Memory B cell (primary cell): ENCODE data around the gene KCTD5.

ENCODE experiments used
- ATAC-seq: fragments of 150-1000 bp; cut with Tn5 transposase; 2 replicates; pipeline ENCODE4 v1.10.0; 2021; ENCODE audit warnings: low read depth, mild to moderate bottlenecking, moderate library complexity
- DNase-seq, 2 donors: peaks; one replicate each; pipeline ENCODE4 v3.0.0; 2022; ENCODE audit warnings: low spot score in 2 of 2
- H3K27ac Mint-ChIP-seq: one replicate; pipeline ENCODE4 v1.8.0; 2022; ENCODE audit warnings: mild to moderate bottlenecking, moderate library complexity, mixed read lengths
- H3K27me3 Mint-ChIP-seq: one replicate; pipeline ENCODE4 v1.8.0; 2022; ENCODE audit warnings: mixed read lengths
- H3K36me3 Mint-ChIP-seq: one replicate; pipeline ENCODE4 v1.8.0; 2022; ENCODE audit warnings: mild to moderate bottlenecking, mixed read lengths
- H3K4me1 Mint-ChIP-seq: one replicate; pipeline ENCODE4 v1.8.0; 2022; ENCODE audit warnings: mixed read lengths
- H3K4me3 Mint-ChIP-seq: one replicate; pipeline ENCODE4 v1.8.0; 2022; ENCODE audit warnings: mild to moderate bottlenecking, moderate library complexity, mixed read lengths
- H3K9me3 Mint-ChIP-seq: one replicate; pipeline ENCODE4 v1.8.0; 2022; ENCODE audit warnings: mixed read lengths

KCTD5 gene

DNA sequence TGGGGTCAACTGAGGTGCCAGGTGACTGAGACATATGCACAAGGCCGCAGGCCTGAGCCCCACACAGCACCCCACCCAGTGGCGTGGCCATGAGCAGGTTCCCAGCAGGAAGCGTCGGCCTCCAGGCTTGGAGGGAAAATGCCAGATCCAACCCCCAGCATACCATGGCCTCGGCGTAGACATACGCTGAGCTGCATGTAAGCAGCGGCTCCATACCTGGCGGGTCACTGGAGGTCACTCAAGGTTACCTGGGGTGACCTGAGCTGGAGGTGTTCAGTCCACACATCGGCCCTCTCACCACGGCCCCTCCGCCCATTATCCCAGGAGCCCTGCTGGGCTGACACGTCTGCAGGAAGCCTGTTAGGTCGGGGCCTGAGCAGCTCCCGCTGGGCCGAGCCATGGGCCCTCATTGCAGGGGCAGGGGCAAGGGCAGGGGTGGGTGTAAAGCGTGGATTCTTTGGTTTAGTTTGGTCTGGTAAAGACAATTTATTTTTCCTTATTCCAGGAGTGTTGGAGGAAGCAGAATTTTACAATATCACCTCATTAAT lies 15.2 kb downstream of the KCTD5 start:
- ATAC-seq (no peak), DNase-seq (no peak)
- Mint-ChIP-seq H3K36me3 (peaks cover 22% of the 10 kb centered on the region), H3K9me3 (no peaks in the 10 kb centered on the region), H3K4me1 (peaks cover 3% of the 10 kb centered on the region), H3K27ac (no peak overlapping the region), H3K27me3 (no peaks in the 10 kb centered on the region), H3K4me3 (no peak overlapping the region)

GRCh38 chr16:2698103-2698870 lies 16.0 kb downstream of the KCTD5 start:
- Mint-ChIP-seq H3K9me3 (no peaks in the 10 kb centered on the region), H3K4me1 (peaks cover 3% of the 10 kb centered on the region), H3K27ac (no peak overlapping the region), H3K36me3 (peaks cover 22% of the 10 kb centered on the region), H3K4me3 (no peak overlapping the region), H3K27me3 (no peaks in the 10 kb centered on the region)
- DNase-seq, result no peak
- ATAC-seq, result no peak

GRCh38 chr16:2698965-2699750 lies 16.8 kb downstream of the KCTD5 start:
- no peak for ATAC-seq
- no peak for DNase-seq
- Mint-ChIP-seq H3K9me3 (no peaks in the 10 kb centered on the region), H3K27me3 (no peaks in the 10 kb centered on the region), H3K4me3 (no peak overlapping the region), H3K4me1 (no peaks in the 10 kb centered on the region), H3K27ac (no peak overlapping the region), H3K36me3 (peaks cover 22% of the 10 kb centered on the region)

DNA sequence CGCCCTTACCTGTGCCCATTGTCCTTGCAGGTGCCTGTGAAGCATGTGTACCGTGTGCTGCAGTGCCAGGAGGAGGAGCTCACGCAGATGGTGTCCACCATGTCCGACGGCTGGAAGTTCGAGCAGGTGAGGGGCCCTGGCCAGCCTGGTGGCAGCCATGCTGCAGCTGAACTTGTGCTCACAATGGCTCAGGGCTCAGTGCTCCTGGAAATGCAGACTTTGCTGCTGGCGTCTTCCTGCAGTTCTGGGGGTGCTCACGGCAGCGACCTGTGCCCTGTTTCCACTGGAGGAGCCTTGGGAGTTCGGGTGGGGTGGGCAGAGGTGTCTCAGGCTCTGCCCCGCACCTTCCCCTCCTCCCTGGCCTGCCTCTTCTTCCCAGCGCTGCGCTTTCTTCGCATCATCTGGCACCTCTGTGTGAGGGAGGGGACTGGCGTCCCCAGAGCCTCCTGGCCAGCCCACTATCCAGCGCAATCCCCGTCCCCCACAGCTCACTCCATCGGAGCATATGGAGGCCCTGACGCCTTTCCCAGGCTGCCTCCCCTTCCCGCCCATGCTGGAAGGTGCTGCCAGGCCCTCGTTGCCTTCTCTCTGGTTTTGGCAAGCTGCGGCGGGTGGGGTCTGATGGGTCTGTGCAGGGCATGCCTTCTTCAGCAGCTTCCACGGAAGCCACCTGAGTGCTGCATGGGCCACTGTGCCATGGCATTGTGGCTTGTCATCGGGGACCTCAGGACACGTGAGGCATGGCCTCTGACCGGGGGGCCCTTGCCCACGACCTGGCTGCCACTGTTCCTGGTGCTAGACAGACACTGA lies 17.7 kb downstream of the KCTD5 start:
- no peaks in the 10 kb centered on the region for H3K9me3 Mint-ChIP-seq
- H3K27me3 Mint-ChIP-seq, result no peaks in the 10 kb centered on the region
- DNase-seq (no peak), ATAC-seq (no peak)
- no peak overlapping the region for H3K27ac Mint-ChIP-seq
- H3K36me3 Mint-ChIP-seq, result peaks cover 22% of the 10 kb centered on the region
- H3K4me3 Mint-ChIP-seq, result no peak overlapping the region
- H3K4me1 Mint-ChIP-seq, result no peaks in the 10 kb centered on the region

GRCh38 chr16:2700786-2701185 lies 18.5 kb downstream of the KCTD5 start:
- H3K27ac Mint-ChIP-seq, result no peak overlapping the region
- no peaks in the 10 kb centered on the region for H3K27me3 Mint-ChIP-seq
- no peaks in the 10 kb centered on the region for H3K9me3 Mint-ChIP-seq
- DNase-seq, result no peak
- no peak for ATAC-seq
- no peaks in the 10 kb centered on the region for H3K4me1 Mint-ChIP-seq
- H3K36me3 Mint-ChIP-seq, result peaks cover 22% of the 10 kb centered on the region
- H3K4me3 Mint-ChIP-seq, result no peak overlapping the region

GRCh38 chr16:2701272-2701671 lies 18.9 kb downstream of the KCTD5 start:
- H3K27me3 Mint-ChIP-seq, result no peaks in the 10 kb centered on the region
- no peak for DNase-seq
- no peak overlapping the region for H3K27ac Mint-ChIP-seq
- H3K4me3 Mint-ChIP-seq, result no peak overlapping the region
- H3K36me3 Mint-ChIP-seq, result peaks cover 24% of the 10 kb centered on the region
- no peak for ATAC-seq
- no peaks in the 10 kb centered on the region for H3K9me3 Mint-ChIP-seq
- no peaks in the 10 kb centered on the region for H3K4me1 Mint-ChIP-seq

DNA sequence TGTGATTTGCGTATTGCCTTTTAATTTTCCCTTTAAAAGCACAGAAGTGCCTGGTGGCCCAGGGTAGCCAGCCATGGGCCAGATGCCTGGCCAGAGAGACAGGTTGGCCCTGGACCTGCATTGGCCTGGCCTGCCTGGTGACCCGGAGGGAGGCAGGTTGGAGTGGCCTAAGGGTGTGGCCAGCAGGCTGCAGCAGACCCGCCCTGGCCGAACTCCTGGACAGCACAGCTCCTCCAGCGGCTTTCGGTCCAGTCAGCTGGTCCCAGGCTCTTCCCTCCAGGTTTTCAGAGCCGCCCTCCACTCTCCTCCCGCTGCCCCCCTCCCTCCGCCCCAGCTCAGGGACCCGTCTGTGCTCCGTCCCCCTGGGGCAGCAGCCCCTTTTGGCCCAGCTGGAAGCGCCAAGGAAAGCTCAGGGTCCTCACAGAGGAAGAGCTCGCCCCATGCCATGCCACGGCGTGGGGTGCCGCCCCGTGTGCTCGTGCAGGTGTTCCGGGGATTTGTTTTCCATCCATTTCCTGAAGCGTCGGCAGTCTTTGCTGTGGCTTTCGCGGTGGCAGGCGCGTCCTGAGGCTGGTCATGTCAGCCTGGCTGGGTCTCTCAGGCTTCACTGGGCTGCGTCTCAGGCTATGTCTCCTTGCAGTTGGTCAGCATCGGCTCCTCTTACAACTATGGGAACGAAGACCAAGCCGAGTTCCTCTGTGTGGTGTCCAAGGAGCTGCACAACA lies 19.6 kb downstream of the KCTD5 start:
- no peak for ATAC-seq
- H3K4me1 Mint-ChIP-seq, result no peaks in the 10 kb centered on the region
- no peak for DNase-seq
- no peak overlapping the region for H3K4me3 Mint-ChIP-seq
- H3K27me3 Mint-ChIP-seq, result no peaks in the 10 kb centered on the region
- no peak overlapping the region for H3K27ac Mint-ChIP-seq
- no peaks in the 10 kb centered on the region for H3K9me3 Mint-ChIP-seq
- H3K36me3 Mint-ChIP-seq, result peaks cover 23% of the 10 kb centered on the region

GRCh38 chr16:2702438-2702825 lies 20.1 kb downstream of the KCTD5 start:
- no peaks in the 10 kb centered on the region for H3K27me3 Mint-ChIP-seq
- H3K4me1 Mint-ChIP-seq, result no peaks in the 10 kb centered on the region
- H3K9me3 Mint-ChIP-seq, result no peaks in the 10 kb centered on the region
- peaks cover 20% of the 10 kb centered on the region for H3K36me3 Mint-ChIP-seq
- no peak overlapping the region for H3K4me3 Mint-ChIP-seq
- ATAC-seq (no peak), DNase-seq (no peak)
- H3K27ac Mint-ChIP-seq, result no peak overlapping the region

DNA sequence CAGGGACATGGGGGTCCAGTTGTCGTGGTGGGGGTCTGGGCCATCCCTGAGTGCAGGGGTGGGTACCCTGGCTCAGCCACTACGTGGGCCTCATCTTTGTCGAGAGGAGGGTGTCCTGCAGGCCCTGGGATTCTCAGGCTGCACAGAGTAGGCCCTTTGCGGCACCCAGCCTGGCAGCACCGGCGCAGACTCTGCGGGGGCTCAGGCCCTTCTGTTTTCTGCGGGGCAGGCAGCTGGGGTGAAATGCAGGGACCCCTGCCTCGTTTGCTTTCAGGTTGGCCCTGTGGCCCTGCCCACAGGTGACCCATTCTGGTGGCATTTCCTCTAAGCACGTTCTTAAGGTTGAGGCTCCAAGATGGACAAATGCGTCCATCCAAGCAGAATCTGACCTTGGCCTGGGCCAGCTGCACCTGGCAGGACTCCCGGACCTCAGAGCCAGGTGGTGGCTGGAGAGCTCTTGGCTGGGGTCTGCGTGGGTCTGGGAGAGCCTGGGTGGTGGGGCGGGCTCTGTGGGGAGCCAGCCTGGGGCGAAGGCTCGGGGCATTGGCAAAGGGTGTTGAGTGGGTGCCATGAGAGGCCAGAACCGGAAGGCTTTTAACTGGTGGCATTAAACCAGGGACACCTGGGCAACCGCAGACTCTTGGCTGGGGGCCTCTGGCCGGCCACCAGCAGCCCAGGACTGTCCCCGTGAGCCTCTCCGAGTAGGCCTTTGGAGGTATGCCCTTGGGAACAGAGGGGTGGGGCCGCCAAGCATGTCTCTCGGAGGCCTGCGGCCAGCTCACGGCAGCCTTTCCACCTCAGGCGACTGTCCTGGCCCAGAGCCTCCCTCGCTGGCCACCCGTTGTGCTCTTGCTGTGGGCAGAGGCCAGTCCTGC lies 20.8 kb downstream of the KCTD5 start:
- H3K36me3 Mint-ChIP-seq, result peaks cover 17% of the 10 kb centered on the region
- no peaks in the 10 kb centered on the region for H3K9me3 Mint-ChIP-seq
- no peak for DNase-seq
- no peak for ATAC-seq
- no peaks in the 10 kb centered on the region for H3K27me3 Mint-ChIP-seq
- no peaks in the 10 kb centered on the region for H3K4me1 Mint-ChIP-seq
- H3K4me3 Mint-ChIP-seq, result no peak overlapping the region
- H3K27ac Mint-ChIP-seq, result no peak overlapping the region

DNA sequence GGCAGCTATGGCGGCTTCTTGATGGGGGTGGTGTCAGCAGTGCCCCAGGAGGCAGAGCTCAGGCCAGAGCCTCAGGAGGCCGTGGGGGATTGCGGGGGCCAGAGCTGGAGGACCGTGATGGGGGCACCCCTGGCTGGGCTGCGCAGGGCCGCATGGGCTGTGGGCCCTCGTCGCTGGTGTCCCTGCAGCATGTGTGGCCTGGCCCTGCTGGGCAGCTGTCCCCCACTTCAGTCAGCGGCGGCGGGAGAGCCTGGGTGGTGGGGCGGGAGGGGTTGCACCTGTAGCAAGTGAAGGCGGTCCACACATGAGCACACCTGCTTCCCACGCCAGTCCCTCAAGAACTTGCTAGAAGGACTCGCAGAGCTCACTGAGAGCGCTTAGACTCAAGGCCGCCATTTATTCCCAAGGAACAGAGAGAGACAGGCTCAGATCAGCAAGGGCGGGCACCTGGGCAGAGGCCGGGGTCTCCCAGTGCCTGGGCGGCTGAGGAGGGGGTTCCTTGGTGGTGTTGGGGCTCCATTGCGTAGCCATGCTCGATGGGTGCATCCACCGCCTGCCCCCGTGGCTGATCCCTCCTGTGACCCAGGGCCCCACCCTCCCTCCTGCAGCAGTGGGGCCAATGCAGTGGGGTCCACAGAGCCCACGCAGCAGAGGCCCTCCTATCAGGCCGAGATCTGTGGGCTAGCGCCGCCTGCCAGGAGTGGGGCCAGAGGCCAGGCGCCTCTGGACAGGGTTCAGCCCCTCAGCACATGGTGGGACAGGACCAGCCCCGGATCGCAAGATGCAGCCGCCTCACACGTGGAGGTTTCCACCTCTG lies 22.1 kb downstream of the KCTD5 start:
- H3K4me3 Mint-ChIP-seq, result no peak overlapping the region
- ATAC-seq, result no peak
- H3K27me3 Mint-ChIP-seq, result no peaks in the 10 kb centered on the region
- no peaks in the 10 kb centered on the region for H3K4me1 Mint-ChIP-seq
- DNase-seq, result no peak
- no peak overlapping the region for H3K27ac Mint-ChIP-seq
- peaks cover 17% of the 10 kb centered on the region for H3K36me3 Mint-ChIP-seq
- no peaks in the 10 kb centered on the region for H3K9me3 Mint-ChIP-seq

- ATAC-seq (no peak), DNase-seq (no peak)
- Mint-ChIP-seq H3K4me3 (no peak overlapping the region), H3K9me3 (no peaks in the 10 kb centered on the region), H3K27ac (no peak overlapping the region), H3K4me1 (peaks cover 2% of the 10 kb centered on the region), H3K27me3 (no peaks in the 10 kb centered on the region), H3K36me3 (peaks cover 17% of the 10 kb centered on the region)
Measured at GRCh38 chr16:2704983-2705275, 22.6 kb downstream of the KCTD5 start.

- no peak overlapping the region for H3K4me3 Mint-ChIP-seq
- H3K9me3 Mint-ChIP-seq, result no peaks in the 10 kb centered on the region
- no peak for ATAC-seq
- H3K27ac Mint-ChIP-seq, result no peak overlapping the region
- DNase-seq, result no peak
- peaks cover 14% of the 10 kb centered on the region for H3K36me3 Mint-ChIP-seq
- H3K27me3 Mint-ChIP-seq, result no peaks in the 10 kb centered on the region
- peaks cover 4% of the 10 kb centered on the region for H3K4me1 Mint-ChIP-seq
Measured at GRCh38 chr16:2705351-2705750, 23.0 kb downstream of the KCTD5 start.
